HFF-Myc (cell line): ENCODE measurements around the gene AKAP7.

Source experiments
- DNase-seq: peaks from one replicate; pipeline ENCODE4 v3.0.0-alpha.2; 2011; ENCODE audit warnings: low read depth; ENCODE audit errors: extremely low read depth
- H3K4me3 ChIP-seq: replicated peaks from 2 replicates; pipeline ENCODE4 v1.5.1; 2011; ENCODE audit warnings: low read depth, mild to moderate bottlenecking, control low read depth, low read length
- CTCF ChIP-seq: IDR thresholded peaks from 2 replicates; pipeline ENCODE4 v1.5.1; 2012; ENCODE audit warnings: mild to moderate bottlenecking, low read depth, low read length, control low read depth; ENCODE audit errors: missing control alignments

Gene AKAP7

GRCh38 chr6:131167773-131168172 is 32.5 kb downstream of the AKAP7 start:
- TF ChIP-seq CTCF = no peak
- H3K4me3 ChIP-seq = no peak overlapping the region
- DNase-seq = no peak

DNA sequence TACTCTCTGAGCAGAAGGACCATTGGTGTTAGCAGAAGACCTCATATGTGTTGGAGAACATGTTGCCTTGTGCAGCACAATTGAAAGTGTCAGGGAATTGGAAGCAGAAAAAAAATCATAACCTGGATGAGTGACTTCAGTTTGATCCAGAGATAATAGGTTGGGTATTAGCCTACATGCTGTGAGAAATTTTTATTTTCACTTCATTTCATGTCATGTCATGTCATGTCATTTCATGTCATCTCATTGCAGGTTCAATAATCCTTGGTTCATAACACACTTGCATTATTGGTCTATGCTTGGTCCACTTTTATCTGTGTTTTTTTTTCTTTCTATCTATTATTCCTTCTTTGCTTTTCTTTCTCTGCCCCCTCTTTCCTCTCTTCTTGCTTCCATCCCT is 34.3 kb downstream of the AKAP7 start:
- H3K4me3 ChIP-seq = no peak overlapping the region
- DNase-seq = no peak
- no peak for TF ChIP-seq CTCF

DNA sequence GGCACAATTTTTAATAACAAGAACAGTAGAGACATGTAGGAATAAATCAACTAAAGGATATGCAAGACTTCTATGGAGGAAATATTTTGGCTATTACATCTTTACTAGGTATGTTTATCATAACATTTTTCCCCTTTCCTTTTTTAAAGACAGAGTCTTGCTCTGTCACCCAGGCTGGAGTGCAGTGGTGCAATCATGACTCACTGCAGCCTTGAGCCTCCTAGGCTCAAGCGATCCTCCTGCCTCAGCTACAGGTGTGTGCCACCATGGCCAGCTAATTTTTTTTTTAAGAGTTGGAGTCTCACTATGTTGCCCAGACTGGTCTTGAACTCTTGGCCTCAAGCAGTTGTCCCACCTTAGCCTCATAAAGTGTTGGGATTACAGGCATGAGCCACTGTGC is 37.0 kb downstream of the AKAP7 start:
- H3K4me3 ChIP-seq = no peak overlapping the region
- TF ChIP-seq CTCF = no peak
- no peak for DNase-seq

DNA sequence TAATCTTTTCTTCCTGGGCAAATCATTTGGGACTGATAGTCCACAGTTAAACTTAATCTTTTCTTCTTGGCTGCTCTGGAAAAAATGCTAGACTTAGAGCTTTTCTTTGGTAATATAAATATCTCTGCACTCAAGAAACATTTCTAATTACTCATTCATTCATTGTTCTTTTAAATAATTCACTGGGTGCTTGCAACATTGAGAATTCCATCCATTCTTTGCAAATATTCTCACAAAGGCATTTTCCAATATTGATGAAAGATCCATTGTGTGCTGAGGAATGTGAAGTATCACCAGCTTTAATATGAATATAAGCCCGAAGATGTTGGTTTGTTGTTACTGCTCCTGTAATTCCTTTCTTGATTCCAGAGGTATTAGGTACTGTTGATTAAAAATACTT is 38.4 kb downstream of the AKAP7 start:
- no peak for DNase-seq
- TF ChIP-seq CTCF = no peak
- no peak overlapping the region for H3K4me3 ChIP-seq

DNA sequence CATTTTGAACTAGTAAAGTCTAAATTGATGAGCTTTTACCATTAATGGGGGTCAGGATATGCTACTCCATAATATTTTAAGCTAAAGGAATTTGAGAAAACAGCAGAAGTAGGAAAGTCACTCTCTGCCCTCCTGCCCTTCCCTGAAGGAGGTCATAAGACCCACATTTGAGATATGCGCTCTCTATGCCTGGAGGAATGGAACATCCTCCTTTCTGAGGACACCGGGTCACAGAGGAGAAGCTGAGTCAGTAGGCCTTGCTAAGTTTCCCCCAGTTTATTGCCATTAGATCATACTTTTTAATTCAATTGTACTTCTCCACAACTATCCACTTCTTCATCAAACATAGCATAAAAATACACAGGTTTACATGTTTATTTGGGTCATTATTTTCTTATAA is 40.3 kb downstream of the AKAP7 start:
- TF ChIP-seq CTCF = no peak
- no peak overlapping the region for H3K4me3 ChIP-seq
- no peak for DNase-seq

- no peak for TF ChIP-seq CTCF
- DNase-seq = no peak
- no peak overlapping the region for H3K4me3 ChIP-seq
Observed at GRCh38 chr6:131177996-131178395, 42.7 kb downstream of the AKAP7 start.

- no peak overlapping the region for H3K4me3 ChIP-seq
- DNase-seq = peak; percentile 26
- TF ChIP-seq CTCF = peak; percentile 48
Observed at GRCh38 chr6:131182991-131183425, 47.7 kb downstream of the AKAP7 start.
